H9 (cell line): ENCODE data around the gene CETP. TPM values are rescaled to one million over a fixed set of nuclear protein-coding genes. Genes with fewer than 3 reads are reported as not detected.

Source experiments
- DNase-seq: peaks from one replicate; pipeline ENCODE4 v3.0.0-alpha.2; 2017
- H2AFZ ChIP-seq: one replicate; pipeline ENCODE4 v1.6.1; 2013; ENCODE audit warnings: mild to moderate bottlenecking, low read length, control low read depth, moderate library complexity
- H2AK5ac ChIP-seq: 2 replicates; pipeline ENCODE4 v1.6.1; 2013; ENCODE audit warnings: low read length, control low read depth, mixed read lengths; ENCODE audit not compliant: insufficient read length
- H2BK120ac ChIP-seq: one replicate; pipeline ENCODE4 v1.6.1; 2013; ENCODE audit warnings: low read depth, mild to moderate bottlenecking, low read length, control low read depth, inconsistent platforms; ENCODE audit not compliant: poor library complexity, severe bottlenecking
- H2BK12ac ChIP-seq: 2 replicates; pipeline ENCODE4 v1.6.1; 2013; ENCODE audit warnings: low read length, control low read depth, mixed read lengths, low read depth; ENCODE audit not compliant: insufficient read length
- H2BK15ac ChIP-seq: 2 replicates; pipeline ENCODE4 v1.6.1; 2013; ENCODE audit warnings: low read depth, low read length, control low read depth
- H2BK20ac ChIP-seq: one replicate; pipeline ENCODE4 v1.6.1; 2013; ENCODE audit warnings: low read depth, mild to moderate bottlenecking, low read length, control low read depth, inconsistent platforms; ENCODE audit not compliant: poor library complexity, severe bottlenecking
- H2BK5ac ChIP-seq: 2 replicates; pipeline ENCODE4 v1.6.1; 2013; ENCODE audit warnings: low read length, control low read depth, mixed read lengths; ENCODE audit not compliant: insufficient read length
- H3K14ac ChIP-seq: 2 replicates; pipeline ENCODE4 v1.6.1; 2013; ENCODE audit warnings: low read length, control low read depth; ENCODE audit not compliant: insufficient read depth
- H3K18ac ChIP-seq: 2 replicates; pipeline ENCODE4 v1.6.1; 2013; ENCODE audit warnings: low read depth, mild to moderate bottlenecking, mixed read lengths, low read length, control low read depth; ENCODE audit not compliant: insufficient read length
- H3K23ac ChIP-seq: 2 replicates; pipeline ENCODE4 v1.6.1; 2013; ENCODE audit warnings: low read length, control low read depth, mixed read lengths, low read depth; ENCODE audit not compliant: insufficient read length
- H3K23me2 ChIP-seq: 2 replicates; pipeline ENCODE4 v1.6.1; 2013; ENCODE audit warnings: low read depth, mild to moderate bottlenecking, mixed read lengths, low read length, control low read depth; ENCODE audit not compliant: insufficient read length, poor library complexity, severe bottlenecking
- H3K27ac ChIP-seq: 2 replicates; pipeline ENCODE4 v1.5.1; 2013; ENCODE audit warnings: low read length, control low read depth, mixed read lengths, low read depth; ENCODE audit not compliant: insufficient read length
- H3K27me3 ChIP-seq: 2 replicates; pipeline ENCODE4 v1.6.1; 2013; ENCODE audit warnings: low read length, control low read depth, inconsistent platforms; ENCODE audit not compliant: insufficient read depth
- H3K4ac ChIP-seq: 2 replicates; pipeline ENCODE4 v1.6.1; 2013; ENCODE audit warnings: low read depth, mild to moderate bottlenecking, control low read depth, inconsistent platforms, low read length, moderate library complexity
- H3K4me1 ChIP-seq: 2 replicates; pipeline ENCODE4 v1.6.1; 2013; ENCODE audit warnings: low read length, control low read depth, inconsistent platforms; ENCODE audit not compliant: insufficient read depth
- H3K4me2 ChIP-seq: 2 replicates; pipeline ENCODE4 v1.6.1; 2013; ENCODE audit warnings: low read length, control low read depth, mixed read lengths; ENCODE audit not compliant: insufficient read length, insufficient read depth
- H3K56ac ChIP-seq: 2 replicates; pipeline ENCODE4 v1.6.1; 2013; ENCODE audit warnings: low read depth, mild to moderate bottlenecking, mixed read lengths, low read length, control low read depth; ENCODE audit not compliant: insufficient read length
- H3K79me1 ChIP-seq: 2 replicates; pipeline ENCODE4 v1.6.1; 2013; ENCODE audit warnings: low read depth, mild to moderate bottlenecking, moderate library complexity, low read length, control low read depth, inconsistent platforms; ENCODE audit not compliant: insufficient read depth, poor library complexity, severe bottlenecking
- H3K79me2 ChIP-seq: 2 replicates; pipeline ENCODE4 v1.6.1; 2013; ENCODE audit warnings: low read length, control low read depth, inconsistent platforms; ENCODE audit not compliant: insufficient read depth
- H3K9ac ChIP-seq: 2 replicates; pipeline ENCODE4 v1.6.1; 2013; ENCODE audit warnings: low read length, control low read depth, mixed read lengths; ENCODE audit not compliant: insufficient read length; ENCODE audit errors: extremely low read depth
- H3K9me3 ChIP-seq: one replicate; pipeline ENCODE4 v1.6.1; 2013; ENCODE audit warnings: low read depth, low read length, inconsistent platforms; ENCODE audit not compliant: control insufficient read depth
- H3T11ph ChIP-seq: one replicate; pipeline ENCODE4 v1.6.1; 2013; ENCODE audit warnings: mild to moderate bottlenecking, low read length, control low read depth, inconsistent platforms
- H4K20me1 ChIP-seq: one replicate; pipeline ENCODE4 v1.6.1; 2013; ENCODE audit not compliant: control insufficient read depth, insufficient read length, insufficient read depth
- H4K5ac ChIP-seq: 2 replicates; pipeline ENCODE4 v1.6.1; 2013; ENCODE audit warnings: low read depth, mild to moderate bottlenecking, mixed read lengths, low read length, control low read depth; ENCODE audit not compliant: insufficient read length
- H4K8ac ChIP-seq: replicated peaks from 2 replicates; pipeline ENCODE4 v1.6.1; 2013; ENCODE audit warnings: low read length, control low read depth, mixed read lengths, low read depth; ENCODE audit not compliant: insufficient read length
- H4K91ac ChIP-seq: 2 replicates; pipeline ENCODE4 v1.6.1; 2013; ENCODE audit warnings: low read depth, mild to moderate bottlenecking, moderate library complexity, mixed read lengths, low read length, control low read depth; ENCODE audit not compliant: insufficient read length
- H3K27ac Mint-ChIP-seq, 3 experiments: 2 replicates in 2 of 3; 3 replicates in 1 of 3; pipeline ENCODE4 v1.8.0; 2020 to 2021; ENCODE audit warnings: mixed read lengths in 3 of 3, mild to moderate bottlenecking in 1 of 3, moderate library complexity in 1 of 3
- H3K27me3 Mint-ChIP-seq: 2 replicates; pipeline ENCODE4 v1.8.0; 2021; ENCODE audit warnings: low read depth, mild to moderate bottlenecking, moderate library complexity, mixed read lengths
- H3K36me3 Mint-ChIP-seq, 3 experiments: 2 replicates in 2 of 3; 3 replicates in 1 of 3; pipeline ENCODE4 v1.8.0; 2020 to 2021; ENCODE audit warnings: low read depth in 3 of 3, mixed read lengths in 3 of 3; ENCODE audit not compliant: insufficient read depth in 1 of 3
- H3K4me1 Mint-ChIP-seq, 2 experiments: 2 replicates each; pipeline ENCODE4 v1.8.0; 2020; ENCODE audit warnings: mixed read lengths in 2 of 2
- H3K4me3 Mint-ChIP-seq, 2 experiments: 2 replicates in 1 of 2; 3 replicates in 1 of 2; pipeline ENCODE4 v1.8.0; 2020 to 2021; ENCODE audit warnings: mild to moderate bottlenecking in 2 of 2, mixed read lengths in 2 of 2, moderate library complexity in 1 of 2
- H3K9me3 Mint-ChIP-seq, 2 experiments: 2 replicates in 1 of 2; 3 replicates in 1 of 2; pipeline ENCODE4 v1.8.0; 2020; ENCODE audit warnings: mild to moderate bottlenecking in 2 of 2, mixed read lengths in 2 of 2, moderate library complexity in 1 of 2
- WGBS: extraction: QIAGEN DNeasy Blood & Tissue Kit; methylation state at CpG from one replicate; pipeline ENCODE4 v1.1.7; 2013; ENCODE audit warnings: missing lambda C conversion rate, low lambda C conversion rate, mixed read lengths; ENCODE audit not compliant: insufficient read length; ENCODE audit errors: extremely low coverage; 5-methylcytosine and 5-hydroxymethylcytosine counted together
- total RNA-seq: library from RNA; stranded (reverse); gene quantifications from 2 replicates; pipeline ENCODE4 v1.2.1, GENCODE V29; 2021
- TF ChIP-seq, protein P1 (sequence below): fragments of 200-600 bp; sonication (generic); conservative IDR thresholded peaks from 3 replicates; pipeline ENCODE4 v1.8.0; 2021; ENCODE audit warnings: antibody characterized with exemption, mild to moderate bottlenecking

The CETP gene
- total RNA-seq, 1 experiment from 2014 or later, result not detected

DNA sequence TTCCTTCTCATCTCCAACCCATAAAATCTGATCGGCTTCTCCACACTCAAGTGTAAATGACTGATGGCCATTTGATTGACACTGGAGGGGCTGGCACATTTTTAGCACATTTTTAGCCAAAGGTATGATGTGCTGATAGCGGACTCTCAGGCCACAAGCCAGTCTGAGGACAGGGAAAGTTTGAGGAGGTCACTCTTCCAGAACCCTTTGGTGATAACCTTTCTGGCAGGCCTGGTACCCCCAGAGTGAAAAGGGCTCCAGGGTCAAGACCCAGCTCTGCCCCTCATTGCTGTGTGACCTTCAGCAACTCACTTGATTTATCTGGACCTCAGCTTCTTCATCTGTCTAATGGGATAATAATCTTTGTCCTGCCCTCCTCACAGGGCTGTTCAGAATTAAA lies 25.9 kb downstream of the CETP start:
- Histone ChIP-seq H2BK120ac (no peak overlapping the region), H3K14ac (no peak overlapping the region), H3K23me2 (peaks cover 2% of the 10 kb centered on the region), H4K20me1 (no peaks in the 10 kb centered on the region), H3K79me2 (no peaks in the 10 kb centered on the region), H2AK5ac (no peak overlapping the region), H2BK5ac (no peak overlapping the region), H3T11ph (no peak overlapping the region), H3K4me2 (no peak overlapping the region), H3K4ac (no peak overlapping the region), H4K91ac (no peak overlapping the region), H3K79me1 (no peaks in the 10 kb centered on the region), H3K27me3 (peaks cover 6% of the 10 kb centered on the region; the same call in 1 of the 2 replicates), H3K4me1 (no peaks in the 10 kb centered on the region), H4K5ac (no peak overlapping the region), H2BK12ac (no peak overlapping the region), H2BK15ac (no peak overlapping the region), H2BK20ac (no peak overlapping the region), H3K27ac (no peak overlapping the region), H4K8ac (no peak overlapping the region), H3K23ac (no peak overlapping the region), H3K18ac (no peak overlapping the region), H3K9me3 (no peaks in the 10 kb centered on the region), H3K9ac (no peak overlapping the region), H3K56ac (no peak overlapping the region), H2AFZ (no peak overlapping the region)
- Mint-ChIP-seq H3K4me1 (peaks cover 18 to 33% of the 10 kb centered on the region in 2 experiments), H3K4me3 (no peak overlapping the region), H3K9me3 (no peaks in the 10 kb centered on the region), H3K36me3 (no peaks in the 10 kb centered on the region; a peak in 1 of 7 replicates), H3K27me3 (peaks cover 52% of the 10 kb centered on the region), H3K27ac (no peak overlapping the region)
- DNase-seq, result no peak
- TF ChIP-seq, protein P1, sequence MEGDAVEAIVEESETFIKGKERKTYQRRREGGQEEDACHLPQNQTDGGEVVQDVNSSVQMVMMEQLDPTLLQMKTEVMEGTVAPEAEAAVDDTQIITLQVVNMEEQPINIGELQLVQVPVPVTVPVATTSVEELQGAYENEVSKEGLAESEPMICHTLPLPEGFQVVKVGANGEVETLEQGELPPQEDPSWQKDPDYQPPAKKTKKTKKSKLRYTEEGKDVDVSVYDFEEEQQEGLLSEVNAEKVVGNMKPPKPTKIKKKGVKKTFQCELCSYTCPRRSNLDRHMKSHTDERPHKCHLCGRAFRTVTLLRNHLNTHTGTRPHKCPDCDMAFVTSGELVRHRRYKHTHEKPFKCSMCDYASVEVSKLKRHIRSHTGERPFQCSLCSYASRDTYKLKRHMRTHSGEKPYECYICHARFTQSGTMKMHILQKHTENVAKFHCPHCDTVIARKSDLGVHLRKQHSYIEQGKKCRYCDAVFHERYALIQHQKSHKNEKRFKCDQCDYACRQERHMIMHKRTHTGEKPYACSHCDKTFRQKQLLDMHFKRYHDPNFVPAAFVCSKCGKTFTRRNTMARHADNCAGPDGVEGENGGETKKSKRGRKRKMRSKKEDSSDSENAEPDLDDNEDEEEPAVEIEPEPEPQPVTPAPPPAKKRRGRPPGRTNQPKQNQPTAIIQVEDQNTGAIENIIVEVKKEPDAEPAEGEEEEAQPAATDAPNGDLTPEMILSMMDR, result no peak
- no CpG with 5 or more reads among the region's 2 CpGs for WGBS
